Transverse colon (tissue), 4 donors: ENCODE results near the gene CLOCK. TPM values are rescaled to one million over a fixed set of nuclear protein-coding genes. Genes with fewer than 3 reads are reported as not detected.

Experiments
- DNase-seq: peaks from one replicate; pipeline ENCODE4 v3.0.0-alpha.2; 2019
- H3K27ac ChIP-seq, 4 donors: fragments of 200-600 bp; sonication (generic); 2 replicates each; pipeline ENCODE4 v1.5.1; 2016 to 2018; ENCODE audit warnings: inconsistent platforms in 4 of 4
- H3K27me3 ChIP-seq: fragments of 200-600 bp; sonication (generic); 2 replicates; pipeline ENCODE4 v1.5.1; 2017; ENCODE audit warnings: inconsistent platforms
- H3K36me3 ChIP-seq, 4 donors: fragments of 200-600 bp; sonication (generic); 2 replicates each; pipeline ENCODE4 v1.5.1; 2017 to 2019; ENCODE audit warnings: inconsistent platforms in 4 of 4
- H3K4me1 ChIP-seq, 4 donors: fragments of 200-600 bp; sonication (generic); 2 replicates each; pipeline ENCODE4 v1.5.1; 2017 to 2020; ENCODE audit warnings: inconsistent platforms in 4 of 4
- H3K4me3 ChIP-seq, 4 donors: fragments of 200-600 bp; sonication (generic); 1 replicate in 1 of 4; 2 replicates in 3 of 4; pipeline versions ENCODE4 v1.5.1 to v1.6.1; 2017 to 2019; ENCODE audit warnings: inconsistent platforms in 4 of 4
- H3K9me3 ChIP-seq, 2 donors: fragments of 200-600 bp; sonication (generic); 2 replicates each; pipeline ENCODE4 v1.5.1; 2017 to 2019; ENCODE audit warnings: inconsistent platforms in 2 of 2
- EP300 ChIP-seq: sonication (generic); formaldehyde crosslinking; IDR thresholded peaks from one replicate; pipeline ENCODE4 v1.6.1; 2017; ENCODE audit warnings: antibody characterized with exemption, low read depth
- POLR2A ChIP-seq: fragments of 450-650 bp; IDR thresholded peaks from one replicate; pipeline ENCODE4 v1.6.1; 2016; ENCODE audit warnings: antibody characterized with exemption, mild to moderate bottlenecking, moderate library complexity
- POLR2AphosphoS5 ChIP-seq, 3 donors: sonication (generic); formaldehyde crosslinking; IDR thresholded peaks; one replicate each; pipeline ENCODE4 v1.6.1; 2016; ENCODE audit warnings: antibody characterized with exemption in 3 of 3
- WGBS, 2 donors: methylation state at CpG; one replicate each; pipeline ENCODE4 v1.1.5; 2018; ENCODE audit warnings: low coverage in 1 of 2; 5-methylcytosine and 5-hydroxymethylcytosine counted together
- in situ Hi-C, 4 donors: fragments of 200-750 bp; cut with MboI; loops; one replicate each; pipeline versions ENCODE4 v1.15.0 to v1.15.1; 2017; ENCODE audit warnings: low sequenced_read_pairs in 3 of 4, low pct_ligation_motif_present in 1 of 4, low pct_unique_long_range_greater_than_20kb in 1 of 4
- intact Hi-C: fragments of 100-400 bp; cut with DNase I; formaldehyde crosslinking; loops from one replicate; pipeline ENCODE4 v1.15.1; 2023; ENCODE audit warnings: low total_unique reads
- total RNA-seq, 4 donors: library from RNA; depleted of rRNA; stranded (reverse); fragments of >200 nt; gene quantifications; one replicate each; pipeline ENCODE4 v1.1.0, GENCODE V29; 2016
- TF ChIP-seq, protein P1 (sequence below), 5 experiments: fragments of 200-600 bp in 3 of 5; fragments of 450-650 bp in 2 of 5; sonication (generic) in 3 of 5; IDR thresholded peaks; 1 replicate in 2 of 5; 2 replicates in 3 of 5; pipeline ENCODE4 v1.5.1; 2016 to 2017; ENCODE audit warnings: antibody characterized with exemption in 5 of 5, inconsistent platforms in 3 of 5, mild to moderate bottlenecking in 2 of 5, moderate library complexity in 1 of 5

CLOCK gene
- total RNA-seq, 4 donors from 2014 or later, result 6.7 to 19.7 (median 16.9) TPM

DNA sequence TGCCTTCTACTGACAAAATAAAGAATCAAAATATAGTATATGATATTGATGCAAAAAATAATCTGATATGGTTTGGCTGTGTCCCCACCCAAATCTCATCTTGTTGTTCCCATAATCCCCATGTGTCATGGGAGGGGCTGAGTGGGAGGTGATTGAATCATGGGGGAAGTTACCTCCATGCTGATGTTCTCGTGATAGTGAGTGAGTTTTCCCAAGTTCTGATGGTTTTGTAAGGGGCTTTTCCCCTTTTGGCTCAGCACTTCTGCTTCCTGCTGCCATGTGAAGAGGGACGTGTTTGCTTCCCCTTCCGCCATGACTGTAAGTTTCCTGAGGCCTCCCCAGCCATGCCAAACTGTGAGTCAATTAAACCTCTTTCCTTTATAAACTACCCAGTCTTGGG is 80.7 kb downstream of the CLOCK start:
- Histone ChIP-seq H3K4me3 (no peak overlapping the region), H3K27me3 (no peaks in the 10 kb centered on the region), H3K27ac (no peak overlapping the region), H3K36me3 (peaks cover 0 to 20% (median 3%) of the 10 kb centered on the region in 4 donors), H3K4me1 (no peaks in the 10 kb centered on the region), H3K9me3 (no peaks in the 10 kb centered on the region)
- in situ Hi-C loops (no loop called here), intact Hi-C loops (no loop called here)
- DNase-seq, result no peak
- 86 to 89% methylated on average over 3 of the region's 3 CpGs for WGBS, 2 donors
- TF ChIP-seq EP300 (no peak), POLR2AphosphoS5 (IDR thresholded peaks at IDR 0.05) (no peak), POLR2A (no peak)
- TF ChIP-seq, protein P1, sequence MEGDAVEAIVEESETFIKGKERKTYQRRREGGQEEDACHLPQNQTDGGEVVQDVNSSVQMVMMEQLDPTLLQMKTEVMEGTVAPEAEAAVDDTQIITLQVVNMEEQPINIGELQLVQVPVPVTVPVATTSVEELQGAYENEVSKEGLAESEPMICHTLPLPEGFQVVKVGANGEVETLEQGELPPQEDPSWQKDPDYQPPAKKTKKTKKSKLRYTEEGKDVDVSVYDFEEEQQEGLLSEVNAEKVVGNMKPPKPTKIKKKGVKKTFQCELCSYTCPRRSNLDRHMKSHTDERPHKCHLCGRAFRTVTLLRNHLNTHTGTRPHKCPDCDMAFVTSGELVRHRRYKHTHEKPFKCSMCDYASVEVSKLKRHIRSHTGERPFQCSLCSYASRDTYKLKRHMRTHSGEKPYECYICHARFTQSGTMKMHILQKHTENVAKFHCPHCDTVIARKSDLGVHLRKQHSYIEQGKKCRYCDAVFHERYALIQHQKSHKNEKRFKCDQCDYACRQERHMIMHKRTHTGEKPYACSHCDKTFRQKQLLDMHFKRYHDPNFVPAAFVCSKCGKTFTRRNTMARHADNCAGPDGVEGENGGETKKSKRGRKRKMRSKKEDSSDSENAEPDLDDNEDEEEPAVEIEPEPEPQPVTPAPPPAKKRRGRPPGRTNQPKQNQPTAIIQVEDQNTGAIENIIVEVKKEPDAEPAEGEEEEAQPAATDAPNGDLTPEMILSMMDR (IDR thresholded peaks at IDR 0.05), result no peak

DNA sequence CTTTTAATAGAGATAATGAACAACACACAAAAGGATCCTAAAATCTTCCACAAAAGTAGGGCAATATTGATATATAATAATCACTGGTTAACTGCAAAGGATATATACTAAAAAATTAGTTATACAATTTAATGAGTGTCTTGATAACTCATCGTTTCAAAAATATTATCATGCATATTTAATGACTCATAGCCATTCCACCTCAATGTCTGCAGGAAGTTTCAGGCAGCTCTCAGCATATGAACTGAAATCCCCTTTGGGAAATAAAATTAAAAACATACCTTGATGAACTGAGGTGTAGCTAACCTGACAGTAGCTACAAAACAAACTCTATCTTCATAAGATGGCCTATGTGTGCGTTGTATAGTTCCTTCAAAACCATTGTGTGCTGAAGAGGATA is 88.1 kb downstream of the CLOCK start:
- Histone ChIP-seq H3K27ac (no peak overlapping the region), H3K4me1 (no peaks in the 10 kb centered on the region), H3K27me3 (no peaks in the 10 kb centered on the region), H3K9me3 (no peaks in the 10 kb centered on the region), H3K4me3 (no peak overlapping the region), H3K36me3 (peaks cover 0 to 5% (median 0%) of the 10 kb centered on the region in 4 donors)
- no peak for DNase-seq
- WGBS, 2 donors, result 79 to 87% methylated on average over 2 of the region's 2 CpGs
- intact Hi-C loops (no loop called here), in situ Hi-C loops (no loop called here)
- no peak for TF ChIP-seq POLR2A
- TF ChIP-seq EP300, result no peak
- TF ChIP-seq, protein P1 (IDR thresholded peaks at IDR 0.05), result no peak
- no peak for TF ChIP-seq POLR2AphosphoS5 (IDR thresholded peaks at IDR 0.05)

GRCh38 chr4:55458164-55458563 is 88.5 kb downstream of the CLOCK start:
- 79 to 88% methylated on average over 5 of the region's 5 CpGs for WGBS, 2 donors
- DNase-seq, result no peak
- in situ Hi-C loops, result no loop called here
- H3K4me1 ChIP-seq, result no peaks in the 10 kb centered on the region
- H3K27ac ChIP-seq, result no peak overlapping the region
- no peak overlapping the region for H3K4me3 ChIP-seq
- H3K27me3 ChIP-seq, result no peaks in the 10 kb centered on the region
- H3K36me3 ChIP-seq, result peaks cover 0 to under 1% (median 0%) of the 10 kb centered on the region in 4 donors
- no peaks in the 10 kb centered on the region for H3K9me3 ChIP-seq
- TF ChIP-seq POLR2AphosphoS5 (IDR thresholded peaks at IDR 0.05) (no peak), EP300 (no peak), POLR2A (no peak)
- TF ChIP-seq, protein P1 (IDR thresholded peaks at IDR 0.05), result no peak
- intact Hi-C loops, result no loop called here

- H3K27me3 ChIP-seq, result no peaks in the 10 kb centered on the region
- WGBS, 2 donors, result 67 to 82% methylated on average over 3 to 7 of the region's 8 CpGs
- H3K4me3 ChIP-seq, result no peak overlapping the region
- intact Hi-C loops, result no loop called here
- TF ChIP-seq, protein P1 (IDR thresholded peaks at IDR 0.05), result no peak
- no peak for TF ChIP-seq POLR2A
- no peak for TF ChIP-seq POLR2AphosphoS5 (IDR thresholded peaks at IDR 0.05)
- no peak for TF ChIP-seq EP300
- peaks cover 0 to 34% (median 9%) of the 10 kb centered on the region in 4 donors for H3K36me3 ChIP-seq
- DNase-seq, result no peak
- no peak overlapping the region for H3K27ac ChIP-seq
- peaks cover 0 to 4% (median 0%) of the 10 kb centered on the region in 4 donors for H3K4me1 ChIP-seq
- H3K9me3 ChIP-seq, result no peaks in the 10 kb centered on the region
- in situ Hi-C loops, result no loop called here
Measured at GRCh38 chr4:55450566-55450965, 96.1 kb downstream of the CLOCK start.
